ENCODE measurements around the gene PKM. TPM values are rescaled to one million over a fixed set of nuclear protein-coding genes. Genes with fewer than 3 reads are reported as not detected.

Gene PKM
- total RNA-seq, 2 experiments from 2014 or later = 1,098 to 1,149 TPM

DNA sequence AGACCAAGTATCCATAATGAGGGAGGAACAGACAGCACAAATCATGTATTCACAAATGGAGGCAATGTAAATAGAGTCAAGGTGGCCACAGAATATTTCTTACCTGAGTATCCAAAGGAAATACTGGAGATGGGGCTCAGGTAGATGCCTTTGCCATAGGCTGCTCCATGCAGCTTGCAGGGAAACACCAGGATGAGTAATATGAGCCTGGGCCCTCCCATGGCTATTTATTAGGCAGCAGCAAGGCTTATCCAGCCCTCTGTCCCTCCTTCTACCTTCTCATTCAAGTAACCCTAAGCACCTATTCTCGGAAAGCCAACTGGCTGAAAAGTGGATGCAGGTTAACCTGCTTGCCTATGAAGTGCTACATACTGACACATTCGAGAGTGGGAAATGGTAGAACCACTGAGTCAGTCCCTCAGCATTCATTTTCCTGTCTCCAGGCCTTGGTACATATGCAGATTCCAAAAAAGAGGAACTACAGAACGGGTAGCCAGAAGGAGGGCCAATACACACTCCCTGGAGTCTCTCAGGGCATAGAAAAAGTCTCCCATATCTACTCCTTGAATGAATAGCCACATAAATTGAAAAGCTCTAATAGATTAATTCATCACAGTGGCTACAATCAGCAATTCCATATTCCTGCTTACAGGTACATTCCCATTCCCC is 18.3 kb upstream of the PKM start:
- Mint-ChIP-seq H3K4me1 (no peaks in the 10 kb centered on the region), H3K27me3 (no peaks in the 10 kb centered on the region), H3K27ac (no peak overlapping the region), H3K36me3 (ENCODE audit: low read depth) (peaks cover 46% of the 10 kb centered on the region), H3K9me3 (no peaks in the 10 kb centered on the region), H3K4me3 (no peak overlapping the region)
- ChIA-PET POLR2A (no interaction called here), CTCF (interaction anchor here (0.9 to 3.0 kb wide), 2 partner anchors 10 to 11 kb away, joined by 3 to 10 read pairs; no protein-coding TSS in a partner anchor)
- DNase-seq = no peak

DNA sequence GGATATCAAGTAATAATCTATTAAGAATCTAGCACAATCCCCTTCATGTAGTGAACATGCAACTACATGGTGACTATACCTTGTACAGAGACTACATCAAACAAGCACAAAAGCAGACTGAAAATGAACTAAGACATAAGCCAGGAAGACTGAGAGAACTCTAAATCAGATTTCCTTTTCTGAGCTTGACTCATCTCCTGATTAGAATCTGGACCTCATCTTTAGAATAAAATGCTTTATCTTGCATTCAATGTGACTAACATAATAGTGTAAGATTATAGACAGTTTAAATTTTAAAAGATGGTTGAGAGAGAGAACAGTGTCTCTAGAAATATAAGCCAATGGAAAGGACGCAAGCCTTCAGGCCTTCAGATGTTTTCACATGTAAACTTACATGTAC is 17.5 kb upstream of the PKM start:
- Mint-ChIP-seq H3K4me1 (no peaks in the 10 kb centered on the region), H3K4me3 (no peak overlapping the region), H3K9me3 (no peaks in the 10 kb centered on the region), H3K27ac (no peak overlapping the region), H3K36me3 (ENCODE audit: low read depth) (peaks cover 44% of the 10 kb centered on the region), H3K27me3 (no peaks in the 10 kb centered on the region)
- no peak for DNase-seq
- CTCF ChIA-PET = interaction anchor here (0.7 kb wide), 1 partner anchor 13 kb away, joined by 3 read pairs; no protein-coding TSS in a partner anchor
- POLR2A ChIA-PET = no interaction called here

DNA sequence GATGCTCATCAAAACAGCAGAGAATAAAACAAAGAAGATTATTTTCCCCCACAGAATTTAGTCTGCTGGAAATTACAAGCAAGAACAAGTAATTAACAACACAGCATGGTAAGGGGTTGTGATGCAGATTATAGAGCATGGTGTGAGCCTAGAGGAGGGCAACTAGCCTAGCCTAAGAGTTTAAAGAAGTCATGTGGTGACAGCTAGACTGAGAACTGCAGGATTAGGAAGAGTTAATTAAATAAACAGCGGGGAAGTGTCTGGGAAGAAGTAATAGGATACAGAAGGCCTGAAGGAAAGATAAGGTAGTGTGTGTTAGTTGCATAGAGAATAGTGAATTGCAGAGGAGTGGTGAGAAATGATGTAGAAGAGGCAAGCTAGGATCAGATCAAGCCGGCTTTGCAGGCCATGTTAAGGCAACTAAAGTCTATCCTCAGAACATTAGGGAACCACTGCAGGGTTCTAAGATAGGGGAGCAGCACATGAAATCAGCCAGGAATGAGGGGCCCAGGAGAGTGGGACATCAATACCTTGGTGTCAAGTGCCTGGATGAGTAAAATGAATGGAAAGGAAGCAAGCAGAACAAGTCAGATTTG is 11.9 kb upstream of the PKM start:
- Mint-ChIP-seq H3K27me3 (no peaks in the 10 kb centered on the region), H3K27ac (no peak overlapping the region), H3K4me1 (peaks cover 1% of the 10 kb centered on the region), H3K9me3 (no peaks in the 10 kb centered on the region), H3K4me3 (no peak overlapping the region), H3K36me3 (ENCODE audit: low read depth) (peaks cover 37% of the 10 kb centered on the region)
- no peak for DNase-seq
- ChIA-PET POLR2A (no interaction called here), CTCF (interaction anchor here (0.5 to 2.3 kb wide), 2 partner anchors 16 to 278 kb away, joined by 4 to 7 read pairs; no protein-coding TSS in a partner anchor)

- no peak for DNase-seq
- CTCF ChIA-PET = interaction anchor here (1.1 to 6.5 kb wide), 4 partner anchors 10 to 17 kb away, joined by 3 to 38 read pairs (median 3); no protein-coding TSS in a partner anchor
- H3K4me3 Mint-ChIP-seq = no peak overlapping the region
- H3K9me3 Mint-ChIP-seq = no peaks in the 10 kb centered on the region
- peaks cover 24% of the 10 kb centered on the region for H3K36me3 Mint-ChIP-seq (ENCODE audit: low read depth)
- POLR2A ChIA-PET = no interaction called here
- peaks cover 19% of the 10 kb centered on the region for H3K4me1 Mint-ChIP-seq
- H3K27me3 Mint-ChIP-seq = no peaks in the 10 kb centered on the region
- peak overlapping the region; percentile 28 for H3K27ac Mint-ChIP-seq
Measured at GRCh38 chr15:72239652-72240051, 8.7 kb upstream of the PKM start.

GRCh38 chr15:72238586-72238985 is 7.6 kb upstream of the PKM start:
- Mint-ChIP-seq H3K27me3 (no peaks in the 10 kb centered on the region), H3K4me1 (peaks cover 24% of the 10 kb centered on the region), H3K36me3 (ENCODE audit: low read depth) (peaks cover 20% of the 10 kb centered on the region), H3K27ac (no peak overlapping the region), H3K4me3 (no peak overlapping the region), H3K9me3 (no peaks in the 10 kb centered on the region)
- POLR2A ChIA-PET = no interaction called here
- no peak for DNase-seq
- CTCF ChIA-PET = interaction anchor here (1.2 to 6.5 kb wide), 5 partner anchors 9 to 35 kb away, joined by 3 to 38 read pairs (median 3); no protein-coding TSS in a partner anchor

DNA sequence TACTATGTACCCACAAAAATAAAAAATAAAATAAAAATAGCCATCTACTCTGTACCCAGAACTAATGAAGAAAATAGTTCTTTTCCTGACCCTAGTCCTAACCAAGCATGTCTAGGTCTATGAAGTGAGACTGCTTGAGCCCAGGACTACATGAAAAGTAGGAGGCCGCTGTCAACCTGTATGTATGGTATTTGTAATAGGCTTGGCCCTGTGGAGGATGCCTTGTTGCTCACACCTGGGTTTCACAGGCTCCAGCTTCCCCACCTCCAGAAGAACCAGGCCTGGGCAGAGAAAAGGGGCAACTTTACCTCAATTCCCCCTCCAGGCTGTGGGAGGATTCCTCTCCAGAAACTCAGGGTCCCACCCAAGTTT is 6.8 kb upstream of the PKM start:
- peak overlapping the region; percentile 76 for H3K27ac Mint-ChIP-seq

GRCh38 chr15:72237029-72237852 is 6.3 kb upstream of the PKM start:
- ChIA-PET POLR2A (interaction anchor here (1.0 kb wide), 1 partner anchor 10 kb away, joined by 6 read pairs; no protein-coding TSS in a partner anchor), CTCF (interaction anchor here (0.5 to 6.5 kb wide), 2 partner anchors 11 to 25 kb away, joined by 3 to 38 read pairs; no protein-coding TSS in a partner anchor)
- Mint-ChIP-seq H3K4me1 (peaks cover 32% of the 10 kb centered on the region), H3K27ac (peak overlapping the region; percentile 76), H3K4me3 (peak overlapping the region; percentile 31), H3K9me3 (no peaks in the 10 kb centered on the region), H3K27me3 (no peaks in the 10 kb centered on the region), H3K36me3 (ENCODE audit: low read depth) (peaks cover 14% of the 10 kb centered on the region)
- DNase-seq = peak; percentile 76

More for the DNA sequence above, 6.8 kb upstream of the PKM start:
- CTCF ChIA-PET = interaction anchor here (6.5 kb wide), 1 partner anchor 12 kb away, joined by 38 read pairs; no protein-coding TSS in a partner anchor
- peaks cover 20% of the 10 kb centered on the region for H3K36me3 Mint-ChIP-seq (ENCODE audit: low read depth)
- no peak overlapping the region for H3K4me3 Mint-ChIP-seq
- no peak for DNase-seq
- peaks cover 26% of the 10 kb centered on the region for H3K4me1 Mint-ChIP-seq
- no peaks in the 10 kb centered on the region for H3K9me3 Mint-ChIP-seq
- H3K27me3 Mint-ChIP-seq = no peaks in the 10 kb centered on the region
- POLR2A ChIA-PET = interaction anchor here (1.0 kb wide), 1 partner anchor 10 kb away, joined by 6 read pairs; no protein-coding TSS in a partner anchor

DNA sequence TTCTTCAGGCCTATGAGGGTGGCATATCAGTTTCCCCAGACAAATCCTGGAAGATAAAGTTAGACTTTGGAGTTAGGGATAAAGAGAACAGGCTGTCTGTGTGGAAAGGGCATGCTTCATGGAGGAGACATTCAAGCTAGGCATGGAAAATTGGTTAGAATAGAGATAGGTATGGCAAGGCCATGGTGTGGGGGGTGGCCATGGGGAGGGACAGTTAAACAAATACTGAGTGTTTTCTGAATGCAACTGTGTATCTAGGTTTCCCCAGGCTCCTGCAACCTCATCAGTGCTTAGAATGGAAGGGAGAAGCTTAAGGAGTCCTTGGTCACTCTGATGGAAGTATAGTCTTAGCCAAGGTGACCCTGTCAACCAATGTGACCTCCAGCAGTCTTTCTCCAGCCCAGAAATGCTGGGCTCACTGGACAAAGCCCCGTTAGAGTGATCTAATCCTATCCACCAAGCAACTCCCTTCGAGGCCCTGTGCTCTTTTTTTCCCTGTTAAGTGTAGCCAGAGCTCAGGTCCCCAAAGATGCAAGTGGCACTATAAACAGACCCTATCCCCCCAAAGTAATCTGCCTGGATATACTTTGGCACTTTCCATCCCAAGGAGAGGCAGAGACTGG is 5.5 kb upstream of the PKM start:
- no peaks in the 10 kb centered on the region for H3K9me3 Mint-ChIP-seq
- peaks cover 40% of the 10 kb centered on the region for H3K4me1 Mint-ChIP-seq
- no peak overlapping the region for H3K4me3 Mint-ChIP-seq
- POLR2A ChIA-PET = no interaction called here
- peak overlapping the region; percentile 76 for H3K27ac Mint-ChIP-seq
- no peaks in the 10 kb centered on the region for H3K27me3 Mint-ChIP-seq
- no peak for DNase-seq
- peaks cover 10% of the 10 kb centered on the region for H3K36me3 Mint-ChIP-seq (ENCODE audit: low read depth)
- CTCF ChIA-PET = interaction anchor here (6.5 kb wide), 1 partner anchor 10 kb away, joined by 38 read pairs; no protein-coding TSS in a partner anchor

- Mint-ChIP-seq H3K27me3 (no peaks in the 10 kb centered on the region), H3K4me3 (no peak overlapping the region), H3K27ac (no peak overlapping the region), H3K9me3 (no peaks in the 10 kb centered on the region), H3K4me1 (peaks cover 40% of the 10 kb centered on the region), H3K36me3 (ENCODE audit: low read depth) (peaks cover 5% of the 10 kb centered on the region)
- CTCF ChIA-PET = interaction anchor here (6.5 kb wide), 1 partner anchor 9 kb away, joined by 38 read pairs; no protein-coding TSS in a partner anchor
- POLR2A ChIA-PET = no interaction called here
- no peak for DNase-seq
Measured at GRCh38 chr15:72235298-72235697, 4.3 kb upstream of the PKM start.

- ChIA-PET CTCF (interaction anchor here (0.7 kb wide), 1 partner anchor 9 kb away, joined by 3 read pairs; no protein-coding TSS in a partner anchor), POLR2A (interaction anchor here (0.7 kb wide), 1 partner anchor 239 kb away, joined by 3 read pairs; no protein-coding TSS in a partner anchor)
- DNase-seq = no peak
- Mint-ChIP-seq H3K27me3 (no peaks in the 10 kb centered on the region), H3K4me3 (no peak overlapping the region), H3K4me1 (peaks cover 44% of the 10 kb centered on the region), H3K27ac (no peak overlapping the region), H3K36me3 (ENCODE audit: low read depth) (peaks cover 12% of the 10 kb centered on the region), H3K9me3 (no peaks in the 10 kb centered on the region)
Measured at GRCh38 chr15:72233769-72234168, 2.8 kb upstream of the PKM start.

DNA sequence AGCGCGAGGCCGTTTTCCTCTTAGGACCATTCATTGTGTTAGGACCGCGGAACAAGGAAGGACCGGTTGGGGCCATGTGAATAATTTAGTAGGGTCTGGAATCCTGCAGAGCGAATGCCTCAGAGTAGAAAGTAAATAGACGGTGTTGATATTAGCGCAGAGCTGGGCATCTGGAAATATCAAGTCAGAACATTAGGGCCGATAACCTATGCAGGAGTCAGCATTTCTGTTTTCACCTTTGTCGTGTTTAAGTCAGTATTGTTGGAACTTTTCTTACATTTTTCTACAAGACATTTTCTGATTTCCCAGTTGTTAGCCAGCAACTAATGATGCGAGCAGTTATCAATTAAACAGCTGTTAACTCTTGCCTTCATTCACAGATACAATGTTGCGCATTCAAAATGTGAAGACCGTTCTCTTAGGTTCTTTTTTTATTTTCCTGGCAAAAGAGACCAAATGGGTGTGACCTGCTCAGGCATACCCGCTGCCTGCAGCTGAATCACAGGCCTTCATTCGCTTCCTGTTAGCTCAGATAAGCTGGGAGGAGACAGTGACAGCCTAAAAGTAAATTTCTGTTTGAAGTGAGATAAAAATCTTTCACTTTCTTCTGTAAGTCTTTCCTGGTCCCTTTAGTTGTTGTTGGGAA is 966 bp upstream of the PKM start:
- CTCF ChIA-PET = interaction anchor here (0.7 to 1.6 kb wide), 4 partner anchors 9 to 242 kb away, joined by 3 read pairs; partner anchors contain the start of gene ARIH1
- no peaks in the 10 kb centered on the region for H3K27me3 Mint-ChIP-seq
- H3K4me3 Mint-ChIP-seq = peak overlapping the region; percentile 98
- peaks cover 48% of the 10 kb centered on the region for H3K4me1 Mint-ChIP-seq
- peak; percentile 71 for DNase-seq
- no peaks in the 10 kb centered on the region for H3K9me3 Mint-ChIP-seq
- POLR2A ChIA-PET = interaction anchor here (0.6 kb wide), 1 partner anchor 64 kb away, joined by 3 read pairs; no protein-coding TSS in a partner anchor
- peaks cover 24% of the 10 kb centered on the region for H3K36me3 Mint-ChIP-seq (ENCODE audit: low read depth)
- H3K27ac Mint-ChIP-seq = peak overlapping the region; percentile 97
